ENCODE data around the gene MROH9. TPM values are rescaled to one million over a fixed set of nuclear protein-coding genes. Genes with fewer than 3 reads are reported as not detected.

MROH9 gene
- total RNA-seq, 3 donors from 2014 or later (not counting 1 experiment from before 2014, with no cell fraction given): not detected

DNA sequence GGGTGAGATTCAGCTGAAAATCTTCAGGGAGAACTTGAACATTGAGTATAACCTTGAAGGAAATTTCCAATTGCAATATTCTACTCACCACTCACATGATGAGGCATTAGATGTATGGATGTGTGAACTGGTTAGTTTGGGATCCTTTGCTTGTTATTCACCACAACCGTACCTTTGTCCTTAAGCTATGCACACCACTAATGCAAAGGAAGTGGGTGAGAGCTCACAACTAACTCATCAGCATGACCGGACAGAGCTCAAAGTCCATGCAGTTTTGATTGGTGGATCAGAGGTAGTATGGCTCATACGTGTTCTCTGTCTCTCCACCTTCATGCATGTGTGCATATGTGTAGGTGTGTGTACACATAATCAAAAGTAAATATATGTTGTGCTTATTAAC, 43.5 kb upstream of the MROH9 start:
- H3K27me3 ChIP-seq (ENCODE audit: control insufficient read depth, insufficient read depth, low read length): peaks cover under 1% of the 10 kb centered on the region
- 100% methylated on average over 1 of the region's 3 CpGs for WGBS (ENCODE audit: insufficient coverage)
- no peaks in the 10 kb centered on the region for H3K4me1 Mint-ChIP-seq

DNA sequence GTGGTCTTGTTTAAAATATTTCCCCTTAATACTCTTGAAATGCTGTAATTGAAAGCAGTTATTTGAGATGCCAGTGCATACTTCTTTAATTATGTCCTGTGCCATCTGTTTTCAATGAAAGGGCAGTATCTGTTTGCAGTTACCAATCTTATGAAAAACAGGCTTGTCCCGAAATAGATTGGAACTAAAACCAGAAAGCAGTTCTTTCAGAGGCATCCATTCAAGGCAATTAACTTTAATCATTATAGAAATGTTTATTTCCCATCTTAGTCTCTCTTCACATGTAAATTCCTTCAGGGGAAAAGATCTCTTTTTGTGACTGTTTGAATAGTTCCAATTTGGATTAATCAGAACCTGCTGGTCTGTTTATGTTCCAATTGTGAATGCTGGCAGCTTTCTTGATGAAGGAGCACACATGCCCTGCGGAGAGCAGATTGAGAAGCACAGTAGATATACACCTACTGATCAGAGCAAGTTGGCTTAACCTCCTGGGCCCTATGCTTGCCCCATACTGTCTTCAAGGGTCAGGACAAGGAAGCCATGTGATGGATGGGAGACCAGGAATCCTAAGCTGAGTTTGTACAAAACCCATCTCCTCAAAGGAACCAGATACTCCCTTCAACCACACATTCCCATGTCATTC, 41.6 kb upstream of the MROH9 start:
- intact Hi-C loops (cut with micrococcal nuclease): no loop called here
- Histone ChIP-seq H3K4me3 (ENCODE audit: low read length) (no peak overlapping the region), H3K36me3 (ENCODE audit: control insufficient read depth, insufficient read depth, low read length) (no peaks in the 10 kb centered on the region), H3K27ac (ENCODE audit: low read length) (no peak overlapping the region), H3K9me3 (ENCODE audit: control insufficient read depth, insufficient read depth, low read length) (no peaks in the 10 kb centered on the region), H3K27me3 (ENCODE audit: control insufficient read depth, insufficient read depth, low read length) (peaks cover 2% of the 10 kb centered on the region), H3K4me1 (ENCODE audit: control insufficient read depth, insufficient read depth, low read length) (no peaks in the 10 kb centered on the region)
- TF ChIP-seq, protein P1, sequence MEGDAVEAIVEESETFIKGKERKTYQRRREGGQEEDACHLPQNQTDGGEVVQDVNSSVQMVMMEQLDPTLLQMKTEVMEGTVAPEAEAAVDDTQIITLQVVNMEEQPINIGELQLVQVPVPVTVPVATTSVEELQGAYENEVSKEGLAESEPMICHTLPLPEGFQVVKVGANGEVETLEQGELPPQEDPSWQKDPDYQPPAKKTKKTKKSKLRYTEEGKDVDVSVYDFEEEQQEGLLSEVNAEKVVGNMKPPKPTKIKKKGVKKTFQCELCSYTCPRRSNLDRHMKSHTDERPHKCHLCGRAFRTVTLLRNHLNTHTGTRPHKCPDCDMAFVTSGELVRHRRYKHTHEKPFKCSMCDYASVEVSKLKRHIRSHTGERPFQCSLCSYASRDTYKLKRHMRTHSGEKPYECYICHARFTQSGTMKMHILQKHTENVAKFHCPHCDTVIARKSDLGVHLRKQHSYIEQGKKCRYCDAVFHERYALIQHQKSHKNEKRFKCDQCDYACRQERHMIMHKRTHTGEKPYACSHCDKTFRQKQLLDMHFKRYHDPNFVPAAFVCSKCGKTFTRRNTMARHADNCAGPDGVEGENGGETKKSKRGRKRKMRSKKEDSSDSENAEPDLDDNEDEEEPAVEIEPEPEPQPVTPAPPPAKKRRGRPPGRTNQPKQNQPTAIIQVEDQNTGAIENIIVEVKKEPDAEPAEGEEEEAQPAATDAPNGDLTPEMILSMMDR (IDR thresholded peaks at IDR 0.05): no peak
- Mint-ChIP-seq H3K4me1 (no peaks in the 10 kb centered on the region), H3K27ac (no peak overlapping the region), H3K9me3 (no peaks in the 10 kb centered on the region), H3K27me3 (ENCODE audit: low read depth in 2 of 2) (peaks cover 0 to 15% of the 10 kb centered on the region in 2 donors), H3K36me3 (no peaks in the 10 kb centered on the region), H3K4me3 (no peak overlapping the region)
- ATAC-seq: no peak
- WGBS (ENCODE audit: insufficient coverage): 95% methylated on average over 2 of the region's 2 CpGs
- DNase-seq: no peak

More for the DNA sequence above, 43.5 kb upstream of the MROH9 start:
- intact Hi-C loops (cut with micrococcal nuclease): no loop called here
- peaks cover 0 to 1% of the 10 kb centered on the region in 2 donors for H3K27me3 Mint-ChIP-seq (ENCODE audit: low read depth in 2 of 2)
- no peaks in the 10 kb centered on the region for H3K4me1 ChIP-seq (ENCODE audit: control insufficient read depth, insufficient read depth, low read length)
- ATAC-seq: no peak
- TF ChIP-seq, protein P1 (IDR thresholded peaks at IDR 0.05): no peak
- no peak overlapping the region for H3K4me3 ChIP-seq (ENCODE audit: low read length)
- no peaks in the 10 kb centered on the region for H3K36me3 Mint-ChIP-seq
- no peaks in the 10 kb centered on the region for H3K36me3 ChIP-seq (ENCODE audit: control insufficient read depth, insufficient read depth, low read length)
- H3K9me3 Mint-ChIP-seq: no peaks in the 10 kb centered on the region
- H3K27ac Mint-ChIP-seq: no peak overlapping the region
- H3K4me3 Mint-ChIP-seq: no peak overlapping the region
- H3K27ac ChIP-seq (ENCODE audit: low read length): no peak overlapping the region
- H3K9me3 ChIP-seq (ENCODE audit: control insufficient read depth, insufficient read depth, low read length): no peaks in the 10 kb centered on the region
- no peak for DNase-seq

DNA sequence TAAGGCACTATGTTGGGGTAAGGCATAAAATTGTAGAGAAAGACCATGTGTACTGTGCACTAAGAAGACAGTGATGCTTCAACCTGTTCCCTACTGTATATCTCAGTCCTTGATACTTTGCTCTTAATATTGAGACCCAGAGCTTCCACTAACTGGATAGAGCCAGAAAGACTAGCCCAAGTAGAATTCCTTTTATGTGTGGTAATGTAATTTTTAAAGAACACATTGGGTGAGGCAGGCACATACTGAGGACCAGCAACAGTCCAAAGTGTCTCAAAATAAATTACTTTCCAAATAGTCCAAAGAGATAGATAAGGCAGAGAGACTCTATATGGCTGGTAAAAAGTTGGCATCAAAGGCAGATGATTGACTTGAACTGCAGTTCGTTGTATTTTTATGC, 31.4 kb upstream of the MROH9 start:
- H3K27me3 ChIP-seq (ENCODE audit: control insufficient read depth, insufficient read depth, low read length): no peaks in the 10 kb centered on the region
- no peaks in the 10 kb centered on the region for H3K27me3 Mint-ChIP-seq (ENCODE audit: low read depth in 2 of 2)
- peaks cover 0 to 2% of the 10 kb centered on the region in 2 donors for H3K9me3 Mint-ChIP-seq
- no peaks in the 10 kb centered on the region for H3K36me3 ChIP-seq (ENCODE audit: control insufficient read depth, insufficient read depth, low read length)
- H3K4me1 Mint-ChIP-seq: no peaks in the 10 kb centered on the region
- TF ChIP-seq, protein P1 (IDR thresholded peaks at IDR 0.05): no peak
- no peak overlapping the region for H3K4me3 Mint-ChIP-seq
- no peak overlapping the region for H3K27ac Mint-ChIP-seq
- intact Hi-C loops (cut with micrococcal nuclease): no loop called here
- H3K4me3 ChIP-seq (ENCODE audit: low read length): no peak overlapping the region
- 76% methylated on average over 1 of the region's 1 CpG for WGBS (ENCODE audit: insufficient coverage)
- no peaks in the 10 kb centered on the region for H3K36me3 Mint-ChIP-seq
- no peak overlapping the region for H3K27ac ChIP-seq (ENCODE audit: low read length)
- ATAC-seq (no peak), DNase-seq (no peak)
- no peaks in the 10 kb centered on the region for H3K9me3 ChIP-seq (ENCODE audit: control insufficient read depth, insufficient read depth, low read length)
- H3K4me1 ChIP-seq (ENCODE audit: control insufficient read depth, insufficient read depth, low read length): no peaks in the 10 kb centered on the region

DNA sequence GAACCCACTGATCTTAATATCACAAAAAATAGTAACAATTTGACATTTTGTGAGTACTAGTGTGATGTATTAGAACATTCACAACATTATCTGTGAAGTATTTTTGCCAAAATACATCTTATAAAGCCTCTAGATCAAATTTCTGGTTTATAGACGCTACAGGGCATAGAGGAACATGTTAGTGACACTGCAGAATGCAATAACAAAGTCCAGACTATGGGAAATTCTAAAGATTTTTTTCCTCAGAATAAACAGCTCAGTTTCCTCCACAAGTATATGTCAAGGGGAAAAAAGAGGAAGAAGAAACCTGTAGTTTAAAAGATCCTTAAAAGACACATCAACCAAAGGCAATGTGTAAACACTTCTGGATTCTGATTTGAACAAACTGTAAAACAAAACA, 26.4 kb upstream of the MROH9 start:
- H3K27me3 Mint-ChIP-seq (ENCODE audit: low read depth in 2 of 2): peaks cover 0 to 5% of the 10 kb centered on the region in 2 donors
- H3K4me3 Mint-ChIP-seq: no peak overlapping the region
- H3K27ac Mint-ChIP-seq: no peak overlapping the region
- H3K36me3 ChIP-seq (ENCODE audit: control insufficient read depth, insufficient read depth, low read length): no peaks in the 10 kb centered on the region
- no peak overlapping the region for H3K4me3 ChIP-seq (ENCODE audit: low read length)
- H3K9me3 Mint-ChIP-seq: peaks cover 0 to 2% of the 10 kb centered on the region in 2 donors
- no peaks in the 10 kb centered on the region for H3K4me1 Mint-ChIP-seq
- intact Hi-C loops (cut with micrococcal nuclease): no loop called here
- no peaks in the 10 kb centered on the region for H3K9me3 ChIP-seq (ENCODE audit: control insufficient read depth, insufficient read depth, low read length)
- no peaks in the 10 kb centered on the region for H3K27me3 ChIP-seq (ENCODE audit: control insufficient read depth, insufficient read depth, low read length)
- ATAC-seq: no peak
- no peak for DNase-seq
- 50% methylated on average over 1 of the region's 1 CpG for WGBS (ENCODE audit: insufficient coverage)
- H3K36me3 Mint-ChIP-seq: no peaks in the 10 kb centered on the region
- no peaks in the 10 kb centered on the region for H3K4me1 ChIP-seq (ENCODE audit: control insufficient read depth, insufficient read depth, low read length)
- TF ChIP-seq, protein P1 (IDR thresholded peaks at IDR 0.05): no peak
- no peak overlapping the region for H3K27ac ChIP-seq (ENCODE audit: low read length)

Data from natural killer cell (primary cell).